GM12878 (cell line): ENCODE data around the gene KCNJ3. TPM values are rescaled to one million over a fixed set of nuclear protein-coding genes. Genes with fewer than 3 reads are reported as not detected.

ENCODE experiments used
- ATAC-seq: fragments of 200-7000 bp; cut with Tn5 transposase; 3 replicates; pipeline ENCODE4 v1.9.1; 2020; ENCODE audit warnings: mild to moderate bottlenecking, moderate library complexity
- BruUV-seq: library from RNA; stranded (reverse); fragments of 400-500 nt; replicated peaks from 2 replicates; lab custom pipeline; 2021; lab: Mats Ljungman, UMichigan
- CTCF ChIA-PET: fragments of 300-600 bp; sonication (Branson Sonifier 250); formaldehyde crosslinking; extraction: SDS; loops from one replicate; lab custom pipeline; 2021; ENCODE audit warnings: inconsistent platforms; lab: Yijun Ruan, JAX
- POLR2A ChIA-PET: fragments of 350-600 bp; formaldehyde crosslinking; extraction: SDS; loops from one replicate; lab custom pipeline; 2021; ENCODE audit warnings: inconsistent platforms; lab: Charles Lee
- RAD21 ChIA-PET: fragments of 300-600 bp; sonication (Branson Sonifier 250); formaldehyde crosslinking; loops from one replicate; lab custom pipeline; 2023; ENCODE audit warnings: antibody characterized with exemption; ENCODE audit not compliant: unreplicated experiment; lab: Charles Lee
- SMC1A ChIA-PET: fragments of 300-600 bp; sonication (Branson Sonifier 250); formaldehyde crosslinking; loops from one replicate; lab custom pipeline; 2023; ENCODE audit not compliant: unreplicated experiment, uncharacterized antibody; lab: Charles Lee
- DNase-seq: peaks from one replicate; pipeline ENCODE4 v3.0.0-alpha.2; 2011; ENCODE audit warnings: low read depth, low spot score
- FAIRE-seq: peaks from 3 replicates; lab custom pipeline; 2011; peaks lifted over from hg19 to GRCh38; lab: Jason Lieb, UNC
- H2AFZ ChIP-seq: 2 replicates; pipeline ENCODE4 v1.6.0; 2011; ENCODE audit warnings: low read depth, low read length, control low read depth; ENCODE audit not compliant: control insufficient read depth
- H3K27ac ChIP-seq: 2 replicates; pipeline ENCODE4 v1.5.1; 2011; ENCODE audit warnings: control low read depth; ENCODE audit not compliant: control insufficient read depth, insufficient read depth
- H3K27me3 ChIP-seq, 2 experiments: replicated peaks in 1 of 2; 2 replicates each; pipeline versions ENCODE4 v1.6.0 to v1.6.1; 2011; ENCODE audit warnings: low read length in 1 of 2; ENCODE audit not compliant: control insufficient read depth in 2 of 2, insufficient read depth in 2 of 2
- H3K36me3 ChIP-seq, 2 experiments: 2 replicates each; pipeline ENCODE4 v1.5.1; 2011; ENCODE audit warnings: low read length in 1 of 2; ENCODE audit not compliant: control insufficient read depth in 2 of 2, insufficient read depth in 2 of 2
- H3K4me1 ChIP-seq: 2 replicates; pipeline ENCODE4 v1.6.1; 2011; ENCODE audit warnings: mild to moderate bottlenecking, low read length, moderate library complexity, mixed read lengths; ENCODE audit not compliant: control insufficient read depth, insufficient read depth
- H3K4me2 ChIP-seq: 2 replicates; pipeline ENCODE4 v1.6.0; 2011; ENCODE audit warnings: control low read depth; ENCODE audit not compliant: control insufficient read depth, insufficient read depth
- H3K4me3 ChIP-seq: fragments of 200-600 bp; sonication (generic); 2 replicates; pipeline ENCODE4 v1.5.1; 2016
- H3K79me2 ChIP-seq: 2 replicates; pipeline ENCODE4 v1.6.0; 2011; ENCODE audit warnings: low read length; ENCODE audit not compliant: control insufficient read depth, insufficient read depth
- H3K9ac ChIP-seq: 2 replicates; pipeline ENCODE4 v1.8.0; 2011; ENCODE audit warnings: low read length, control low read depth, mixed read lengths; ENCODE audit not compliant: control insufficient read depth, insufficient read depth
- H3K9me3 ChIP-seq: replicated peaks from 3 replicates; pipeline ENCODE4 v1.5.1; 2011; ENCODE audit warnings: mild to moderate bottlenecking, low read length; ENCODE audit not compliant: control insufficient read depth, insufficient read depth
- H4K20me1 ChIP-seq: 2 replicates; pipeline ENCODE4 v1.6.0; 2011; ENCODE audit not compliant: control insufficient read depth, insufficient read depth
- ASH2L ChIP-seq: fragments of 300-600, 200-600 bp; sonication (generic); IDR thresholded peaks from 2 replicates; pipeline ENCODE4 v1.6.1; 2017; ENCODE audit warnings: low read depth, mild to moderate bottlenecking, borderline replicate concordance
- CHD1 ChIP-seq: IDR thresholded peaks from 2 replicates; pipeline ENCODE4 v1.6.1; 2012; ENCODE audit warnings: low read depth, low read length, improper control_type of control experiment
- EGR1 ChIP-seq, 2 experiments: IDR thresholded peaks; 1 replicate in 1 of 2; 2 replicates in 1 of 2; pipeline ENCODE4 v1.6.1; 2011 to 2012; ENCODE audit warnings: low read depth in 2 of 2, low read length in 2 of 2, borderline replicate concordance in 1 of 2, mild to moderate bottlenecking in 1 of 2, moderate library complexity in 1 of 2
- EP300 ChIP-seq, 2 experiments: fragments of 150-350 bp in 1 of 2; IDR thresholded peaks; 2 replicates each; pipeline ENCODE4 v1.6.1; 2011 to 2012; ENCODE audit warnings: low read depth in 2 of 2, low read length in 2 of 2, borderline replicate concordance in 1 of 2, improper control_type of control experiment in 1 of 2, inconsistent platforms in 1 of 2; ENCODE audit not compliant: control insufficient read depth in 1 of 2
- ETV6 ChIP-seq, 2 experiments: fragments of 450-650 bp in 1 of 2; IDR thresholded peaks in 1 of 2; conservative IDR thresholded peaks in 1 of 2; 2 replicates each; pipeline ENCODE4 v1.6.1; 2014; ENCODE audit warnings: antibody characterized with exemption in 1 of 2, borderline replicate concordance in 1 of 2, low read depth in 1 of 2, mild to moderate bottlenecking in 1 of 2, moderate library complexity in 1 of 2
- MYC ChIP-seq: IDR thresholded peaks from 2 replicates; pipeline ENCODE4 v1.6.1; 2011; ENCODE audit warnings: mild to moderate bottlenecking, low read length, moderate library complexity, inconsistent platforms; ENCODE audit not compliant: insufficient read depth, insufficient replicate concordance, insufficient read length, severe bottlenecking
- NFXL1 ChIP-seq: fragments of 450-650 bp; IDR thresholded peaks from 2 replicates; pipeline ENCODE4 v1.6.1; 2017; ENCODE audit warnings: antibody characterized with exemption, mild to moderate bottlenecking, borderline replicate concordance
- RB1 ChIP-seq: fragments of 450-650 bp; formaldehyde crosslinking; IDR thresholded peaks from 2 replicates; pipeline ENCODE4 v1.6.1; 2017; ENCODE audit warnings: mild to moderate bottlenecking, borderline replicate concordance
- RFX5 ChIP-seq: IDR thresholded peaks from 2 replicates; pipeline ENCODE4 v1.6.1; 2011; ENCODE audit warnings: low read depth, low read length, improper control_type of control experiment
- SREBF1 ChIP-seq: IDR thresholded peaks from 2 replicates; pipeline ENCODE4 v1.6.1; 2012; ENCODE audit warnings: mild to moderate bottlenecking, low read length
- WGBS: methylation state at CpG from one replicate; pipeline ENCODE4 v1.1.6; 2016; ENCODE audit warnings: low lambda C conversion rate; ENCODE audit not compliant: insufficient replicate concordance, insufficient coverage; ENCODE audit errors: missing lambda C conversion rate; 5-methylcytosine and 5-hydroxymethylcytosine counted together
- in situ Hi-C: fragments of 300-500 bp; cut with MboI; formaldehyde crosslinking; loops from 9 replicates; pipeline ENCODE4 v1.14.3; 2018; ENCODE audit warnings: mixed read lengths
- intact Hi-C: fragments of 100-400 bp; cut with micrococcal nuclease; formaldehyde crosslinking; loops from one replicate; pipeline ENCODE4 v1.14.2; 2022; ENCODE audit not compliant: unreplicated experiment
- polyA plus RNA-seq, 11 experiments: library from polyadenylated mRNA; depleted of rRNA in 4 of 11; unstranded in 6 of 11; stranded (reverse) in 5 of 11; fragments of >200 nt; fragmentation: Nextera tagmentation in 4 of 11; fragmentation: Illumina TruSeq in 1 of 11; extraction: Ambion mirVana in 4 of 11; extraction: Trizol in 1 of 11; gene quantifications; 1 replicate in 1 of 11; 2 replicates in 10 of 11; pipeline versions ENCODE4 v1.2.1 to v1.2.3, GENCODE V29; 2011 to 2016; ENCODE audit warnings: inconsistent platforms in 2 of 11, missing spikeins in 2 of 11, low read depth in 1 of 11
- total RNA-seq, 4 experiments: library from RNA; depleted of rRNA in 3 of 4; stranded (reverse); fragments of >200 nt in 3 of 4; fragmentation: Illumina TruSeq in 1 of 4; extraction: Trizol in 1 of 4; gene quantifications; 2 replicates each; pipeline versions ENCODE4 v1.2.1 to v1.2.3, GENCODE V29; 2013 to 2021
- TF ChIP-seq, protein P1 (sequence below): fragments of 450-650 bp; IDR thresholded peaks from 2 replicates; pipeline ENCODE4 v1.6.1; 2016; ENCODE audit warnings: mild to moderate bottlenecking
- TF ChIP-seq, protein P2 (sequence below): fragments of 450-650 bp; IDR thresholded peaks from 2 replicates; pipeline ENCODE4 v1.6.1; 2014; ENCODE audit warnings: mild to moderate bottlenecking
- TF ChIP-seq, protein P3 (sequence below): IDR thresholded peaks from 2 replicates; pipeline ENCODE4 v1.6.1; 2012; ENCODE audit warnings: low read depth, low read length, improper control_type of control experiment

The KCNJ3 gene
- total and polyA plus RNA-seq, 10 of the 15 experiments (the other 5 are each of a cell fraction or from before 2014, with no cell fraction given), result 0.01 to 1.1 (median 0.04) TPM; not detected in 6

DNA sequence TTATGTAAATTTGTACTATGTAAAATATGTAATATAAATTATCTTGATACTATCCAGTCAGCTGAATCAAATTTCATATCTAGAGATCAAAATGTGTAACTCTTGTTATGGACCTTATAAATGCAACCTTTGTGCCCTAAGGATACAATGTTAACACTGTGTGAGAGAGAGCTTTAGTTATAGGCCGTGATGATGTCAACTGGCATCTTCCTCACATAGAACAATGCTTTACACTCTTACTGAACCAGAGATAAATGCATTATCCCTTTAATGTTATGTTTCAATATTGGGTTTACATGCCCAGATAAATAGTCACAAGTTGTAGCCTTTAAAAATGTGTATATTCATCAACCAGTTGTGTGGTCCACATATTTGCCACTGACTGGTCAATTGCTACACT lies 115.1 kb downstream of the KCNJ3 start (continued):
- no peak for TF ChIP-seq RFX5
- TF ChIP-seq, protein P1, sequence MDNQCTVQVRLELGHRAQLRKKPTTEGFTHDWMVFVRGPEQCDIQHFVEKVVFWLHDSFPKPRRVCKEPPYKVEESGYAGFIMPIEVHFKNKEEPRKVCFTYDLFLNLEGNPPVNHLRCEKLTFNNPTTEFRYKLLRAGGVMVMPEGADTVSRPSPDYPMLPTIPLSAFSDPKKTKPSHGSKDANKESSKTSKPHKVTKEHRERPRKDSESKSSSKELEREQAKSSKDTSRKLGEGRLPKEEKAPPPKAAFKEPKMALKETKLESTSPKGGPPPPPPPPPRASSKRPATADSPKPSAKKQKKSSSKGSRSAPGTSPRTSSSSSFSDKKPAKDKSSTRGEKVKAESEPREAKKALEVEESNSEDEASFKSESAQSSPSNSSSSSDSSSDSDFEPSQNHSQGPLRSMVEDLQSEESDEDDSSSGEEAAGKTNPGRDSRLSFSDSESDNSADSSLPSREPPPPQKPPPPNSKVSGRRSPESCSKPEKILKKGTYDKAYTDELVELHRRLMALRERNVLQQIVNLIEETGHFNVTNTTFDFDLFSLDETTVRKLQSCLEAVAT, result no peak

DNA sequence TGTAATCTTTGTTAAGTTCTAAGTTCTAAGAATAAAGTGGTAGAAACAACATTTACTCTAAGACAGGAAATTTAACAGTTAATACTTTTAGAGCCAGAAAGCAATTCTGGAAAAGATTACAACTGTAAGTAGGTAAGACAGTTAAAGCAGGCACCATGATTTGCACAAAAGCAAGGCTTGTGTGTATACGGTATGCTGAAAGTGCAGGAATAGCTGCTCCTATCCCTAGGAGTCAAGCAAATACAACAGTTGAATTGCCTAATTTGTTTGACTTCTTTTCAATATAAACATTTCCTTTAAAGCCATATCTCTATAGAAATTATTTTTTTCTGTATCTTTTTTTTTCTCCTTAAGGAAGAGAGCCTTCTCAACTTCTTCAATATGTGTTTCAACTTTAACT lies 116.4 kb downstream of the KCNJ3 start:
- POLR2A ChIA-PET, result no interaction called here
- RAD21 ChIA-PET, result no interaction called here
- Histone ChIP-seq H3K27me3 (no peaks in the 10 kb centered on the region), H3K4me2 (no peak overlapping the region), H3K9me3 (no peaks in the 10 kb centered on the region), H3K36me3 (no peaks in the 10 kb centered on the region), H3K4me1 (no peaks in the 10 kb centered on the region), H3K9ac (no peak overlapping the region), H3K79me2 (no peaks in the 10 kb centered on the region), H2AFZ (no peak overlapping the region), H3K4me3 (no peak overlapping the region), H4K20me1 (no peaks in the 10 kb centered on the region), H3K27ac (no peak overlapping the region)
- TF ChIP-seq EGR1 (IDR thresholded peaks at IDR 0.05; ENCODE audit: borderline replicate concordance in 1 of 2, low read depth in 2 of 2, low read length in 2 of 2) (no peak), MYC (no peak), ETV6 (conservative IDR thresholded peaks at IDR 0.05 in 1 of 2, IDR thresholded peaks at IDR 0.05 in 1 of 2; ENCODE audit: borderline replicate concordance in 1 of 2, low read depth in 1 of 2) (no peak), SREBF1 (no peak), CHD1 (no peak), EP300 (IDR thresholded peaks at IDR 0.05; ENCODE audit: borderline replicate concordance in 1 of 2, control insufficient read depth in 1 of 2, low read depth in 2 of 2, low read length in 2 of 2) (no peak), RB1 (no peak), ASH2L (no peak), NFXL1 (no peak)
- TF ChIP-seq, protein P1, result no peak
- TF ChIP-seq, protein P2, sequence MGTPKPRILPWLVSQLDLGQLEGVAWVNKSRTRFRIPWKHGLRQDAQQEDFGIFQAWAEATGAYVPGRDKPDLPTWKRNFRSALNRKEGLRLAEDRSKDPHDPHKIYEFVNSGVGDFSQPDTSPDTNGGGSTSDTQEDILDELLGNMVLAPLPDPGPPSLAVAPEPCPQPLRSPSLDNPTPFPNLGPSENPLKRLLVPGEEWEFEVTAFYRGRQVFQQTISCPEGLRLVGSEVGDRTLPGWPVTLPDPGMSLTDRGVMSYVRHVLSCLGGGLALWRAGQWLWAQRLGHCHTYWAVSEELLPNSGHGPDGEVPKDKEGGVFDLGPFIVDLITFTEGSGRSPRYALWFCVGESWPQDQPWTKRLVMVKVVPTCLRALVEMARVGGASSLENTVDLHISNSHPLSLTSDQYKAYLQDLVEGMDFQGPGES, result no peak
- TF ChIP-seq, protein P3, sequence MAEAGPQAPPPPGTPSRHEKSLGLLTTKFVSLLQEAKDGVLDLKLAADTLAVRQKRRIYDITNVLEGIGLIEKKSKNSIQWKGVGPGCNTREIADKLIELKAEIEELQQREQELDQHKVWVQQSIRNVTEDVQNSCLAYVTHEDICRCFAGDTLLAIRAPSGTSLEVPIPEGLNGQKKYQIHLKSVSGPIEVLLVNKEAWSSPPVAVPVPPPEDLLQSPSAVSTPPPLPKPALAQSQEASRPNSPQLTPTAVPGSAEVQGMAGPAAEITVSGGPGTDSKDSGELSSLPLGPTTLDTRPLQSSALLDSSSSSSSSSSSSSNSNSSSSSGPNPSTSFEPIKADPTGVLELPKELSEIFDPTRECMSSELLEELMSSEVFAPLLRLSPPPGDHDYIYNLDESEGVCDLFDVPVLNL, result no peak
- ATAC-seq (no peak), DNase-seq (no peak), FAIRE-seq (no peak)
- intact Hi-C loops, result no loop called here
- 0% methylated on average over 1 of the region's 1 CpG for WGBS
- CTCF ChIA-PET, result interaction anchor here (0.9 kb wide), 1 partner anchor 496 kb away, joined by 3 read pairs; no protein-coding TSS in a partner anchor
- SMC1A ChIA-PET, result no interaction called here
- in situ Hi-C loops, result no loop called here
- no TSS peak for BruUV-seq
